Measurements from ENCODE around the gene MPDZ.
"Not testable (repeated sequence)": the region's sequence is repeated elsewhere in the genome, so short reads cannot be mapped to it uniquely, and the experiment has no call there.

The MPDZ gene

DNA sequence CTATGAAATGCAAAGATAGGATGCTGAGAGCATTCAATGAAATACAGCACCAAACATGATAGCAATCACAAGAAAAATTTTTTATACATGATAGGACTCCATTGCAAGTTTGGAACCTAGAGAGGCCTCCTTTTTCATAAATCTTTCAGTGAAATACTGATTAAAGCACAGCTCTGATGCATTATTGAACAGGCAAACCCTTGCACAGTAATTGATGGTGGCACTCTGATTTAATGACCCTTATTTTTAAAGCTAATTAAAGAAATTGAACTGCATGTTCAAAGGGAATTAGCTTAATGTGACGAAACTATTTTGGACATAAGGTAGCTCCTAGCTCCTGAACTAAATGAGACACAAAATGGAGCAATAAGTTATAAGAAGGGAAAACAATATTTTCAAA is 44.6 kb downstream of the MPDZ start:
- H3K4me3 Mint-ChIP-seq: no peak overlapping the region
- no peaks in the 10 kb centered on the region for H3K4me1 Mint-ChIP-seq

DNA sequence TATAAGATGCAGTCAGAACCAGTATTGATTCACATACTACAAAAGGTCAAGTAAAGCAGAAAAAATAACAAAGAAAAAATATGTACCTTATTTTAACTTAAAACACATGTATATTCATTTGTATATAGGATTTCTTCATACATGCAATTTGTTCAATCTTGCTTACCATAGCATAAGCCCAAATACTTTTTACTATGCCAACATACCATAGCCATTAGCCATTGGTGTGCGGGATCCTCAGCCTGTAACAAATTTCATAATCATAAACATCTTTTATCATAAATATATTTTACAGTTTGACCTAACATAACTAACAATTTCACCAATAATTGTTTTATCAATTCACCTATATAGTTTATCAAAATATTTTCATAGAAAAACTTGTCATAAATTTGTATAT is 51.1 kb downstream of the MPDZ start:
- Mint-ChIP-seq H3K4me1 (no peaks in the 10 kb centered on the region), H3K36me3 (ENCODE audit: low read depth) (peaks cover 33% of the 10 kb centered on the region), H3K9me3 (no peaks in the 10 kb centered on the region), H3K27me3 (ENCODE audit: low read depth) (no peaks in the 10 kb centered on the region), H3K4me3 (no peak overlapping the region), H3K27ac (no peak overlapping the region)
- TF ChIP-seq, protein P1, sequence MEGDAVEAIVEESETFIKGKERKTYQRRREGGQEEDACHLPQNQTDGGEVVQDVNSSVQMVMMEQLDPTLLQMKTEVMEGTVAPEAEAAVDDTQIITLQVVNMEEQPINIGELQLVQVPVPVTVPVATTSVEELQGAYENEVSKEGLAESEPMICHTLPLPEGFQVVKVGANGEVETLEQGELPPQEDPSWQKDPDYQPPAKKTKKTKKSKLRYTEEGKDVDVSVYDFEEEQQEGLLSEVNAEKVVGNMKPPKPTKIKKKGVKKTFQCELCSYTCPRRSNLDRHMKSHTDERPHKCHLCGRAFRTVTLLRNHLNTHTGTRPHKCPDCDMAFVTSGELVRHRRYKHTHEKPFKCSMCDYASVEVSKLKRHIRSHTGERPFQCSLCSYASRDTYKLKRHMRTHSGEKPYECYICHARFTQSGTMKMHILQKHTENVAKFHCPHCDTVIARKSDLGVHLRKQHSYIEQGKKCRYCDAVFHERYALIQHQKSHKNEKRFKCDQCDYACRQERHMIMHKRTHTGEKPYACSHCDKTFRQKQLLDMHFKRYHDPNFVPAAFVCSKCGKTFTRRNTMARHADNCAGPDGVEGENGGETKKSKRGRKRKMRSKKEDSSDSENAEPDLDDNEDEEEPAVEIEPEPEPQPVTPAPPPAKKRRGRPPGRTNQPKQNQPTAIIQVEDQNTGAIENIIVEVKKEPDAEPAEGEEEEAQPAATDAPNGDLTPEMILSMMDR (IDR thresholded peaks at IDR 0.05; ENCODE audit: unreplicated experiment in 3 of 3): no peak

More for the DNA sequence above, 44.6 kb downstream of the MPDZ start:
- Mint-ChIP-seq H3K36me3 (ENCODE audit: low read depth) (peaks cover 33% of the 10 kb centered on the region), H3K27me3 (ENCODE audit: low read depth) (no peaks in the 10 kb centered on the region), H3K27ac (no peak overlapping the region), H3K9me3 (no peaks in the 10 kb centered on the region)
- TF ChIP-seq, protein P1 (IDR thresholded peaks at IDR 0.05; ENCODE audit: unreplicated experiment in 3 of 3): no peak

DNA sequence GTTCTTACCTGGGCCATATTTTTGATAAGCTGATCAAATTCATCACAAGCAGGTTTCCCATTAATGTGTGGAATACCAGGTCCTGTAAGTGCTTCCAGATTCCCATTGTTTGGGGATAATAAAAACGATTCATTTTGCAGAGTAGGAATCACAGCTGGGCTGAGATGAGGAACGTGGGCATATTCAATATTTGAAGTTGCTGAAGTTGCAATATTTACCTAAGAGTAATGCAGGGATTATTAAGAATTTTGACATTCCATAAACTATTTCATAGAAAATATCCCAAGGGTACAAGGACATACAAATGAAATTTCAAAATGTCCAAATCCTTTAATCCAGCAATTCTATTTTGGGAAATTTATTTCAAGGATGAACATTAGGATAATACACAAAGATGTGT is 55.1 kb downstream of the MPDZ start:
- H3K4me3 Mint-ChIP-seq: no peak overlapping the region

DNA sequence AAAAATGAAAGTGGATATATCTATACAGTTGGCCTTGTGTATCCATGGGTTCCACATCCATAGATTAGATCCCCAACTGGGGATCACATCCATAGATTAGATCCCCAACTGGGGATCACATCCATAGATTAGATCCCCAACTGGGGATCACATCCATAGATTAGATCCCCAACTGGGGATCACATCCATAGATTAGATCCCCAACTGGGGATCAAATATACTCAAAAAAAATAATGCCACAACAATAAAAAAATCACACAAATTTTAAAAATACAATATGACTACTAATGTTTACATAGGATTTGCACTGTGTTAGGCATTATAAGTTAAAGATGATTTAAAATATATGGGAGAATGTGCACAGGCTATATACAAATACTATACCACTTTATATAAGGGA is 56.8 kb downstream of the MPDZ start:
- not testable (repeated sequence) for H3K27me3 Mint-ChIP-seq (ENCODE audit: low read depth); H3K27ac Mint-ChIP-seq; H3K4me1 Mint-ChIP-seq; H3K4me3 Mint-ChIP-seq; H3K9me3 Mint-ChIP-seq
- H3K36me3 Mint-ChIP-seq (ENCODE audit: low read depth): peaks cover 67% of the 10 kb centered on the region

More for the DNA sequence above, 55.1 kb downstream of the MPDZ start:
- Mint-ChIP-seq H3K27me3 (ENCODE audit: low read depth) (no peaks in the 10 kb centered on the region), H3K27ac (no peak overlapping the region), H3K4me1 (no peaks in the 10 kb centered on the region), H3K36me3 (ENCODE audit: low read depth) (peaks cover 55% of the 10 kb centered on the region), H3K9me3 (no peaks in the 10 kb centered on the region)
- TF ChIP-seq, protein P1 (IDR thresholded peaks at IDR 0.05; ENCODE audit: unreplicated experiment in 3 of 3): no peak

DNA sequence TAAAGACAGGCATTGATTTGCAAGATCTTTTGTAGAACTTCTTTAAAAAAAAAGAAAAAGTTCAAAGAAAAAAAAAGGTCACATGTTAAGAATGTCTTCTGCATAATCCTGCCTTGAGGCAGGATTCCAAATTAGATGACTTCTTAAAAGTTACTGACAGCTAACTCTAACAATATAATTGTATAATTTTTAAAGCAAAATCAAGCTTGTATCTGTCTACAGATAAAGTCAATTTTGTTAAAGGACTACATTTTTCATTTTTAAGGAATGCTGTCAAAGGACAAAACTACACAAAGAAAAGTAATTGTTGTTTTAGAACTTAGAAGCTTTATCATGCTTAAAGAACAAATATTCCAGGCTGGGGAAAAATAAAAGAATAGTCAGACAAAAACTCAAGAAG is 57.8 kb downstream of the MPDZ start:
- peaks cover 68% of the 10 kb centered on the region for H3K36me3 Mint-ChIP-seq (ENCODE audit: low read depth)
- no peak overlapping the region for H3K27ac Mint-ChIP-seq
- TF ChIP-seq, protein P1 (IDR thresholded peaks at IDR 0.05; ENCODE audit: unreplicated experiment in 3 of 3): no peak
- no peaks in the 10 kb centered on the region for H3K4me1 Mint-ChIP-seq
- no peaks in the 10 kb centered on the region for H3K27me3 Mint-ChIP-seq (ENCODE audit: low read depth)
- no peaks in the 10 kb centered on the region for H3K9me3 Mint-ChIP-seq
- H3K4me3 Mint-ChIP-seq: no peak overlapping the region

DNA sequence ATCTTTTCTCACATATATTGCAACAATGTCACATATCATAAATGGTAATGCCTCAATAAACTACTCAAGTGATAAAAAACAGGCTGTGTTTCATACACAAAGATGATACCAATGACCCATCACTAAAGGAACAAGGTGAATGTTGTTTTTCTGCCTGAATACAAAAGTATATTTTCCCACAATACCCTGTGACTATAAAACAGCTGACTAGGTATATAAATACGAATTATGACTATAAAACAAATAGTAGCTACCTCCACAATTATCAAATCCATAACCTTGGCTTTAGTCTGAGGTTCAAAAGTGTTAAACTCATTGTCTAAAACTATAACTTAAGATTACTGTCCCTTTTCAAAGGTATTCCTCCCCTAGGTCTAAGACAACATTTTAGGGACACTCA is 58.7 kb downstream of the MPDZ start:
- H3K9me3 Mint-ChIP-seq: no peaks in the 10 kb centered on the region
- TF ChIP-seq, protein P1 (IDR thresholded peaks at IDR 0.05; ENCODE audit: unreplicated experiment in 3 of 3): no peak
- H3K36me3 Mint-ChIP-seq (ENCODE audit: low read depth): peaks cover 71% of the 10 kb centered on the region
- no peak overlapping the region for H3K27ac Mint-ChIP-seq
- H3K4me3 Mint-ChIP-seq: no peak overlapping the region
- no peaks in the 10 kb centered on the region for H3K4me1 Mint-ChIP-seq
- no peaks in the 10 kb centered on the region for H3K27me3 Mint-ChIP-seq (ENCODE audit: low read depth)

Data from nephron (organoid).